Cardiac muscle cell (in vitro differentiated cells and primary cell): ENCODE results near the gene IP6K3. TPM values are rescaled to one million over a fixed set of nuclear protein-coding genes. Genes with fewer than 3 reads are reported as not detected.

ENCODE experiments used
- DNase-seq, 2 donors: peaks; one replicate each; pipeline versions ENCODE4 v3.0.0 to v3.0.0-alpha.2; 2010 to 2017; ENCODE audit warnings: low read depth in 1 of 2, low spot score in 1 of 2
- H3K27ac ChIP-seq: fragments of 200-600 bp; sonication (generic); 2 replicates; pipeline ENCODE4 v1.5.1; 2016
- H3K27me3 ChIP-seq: fragments of 200-600 bp; sonication (generic); 2 replicates; pipeline ENCODE4 v1.6.0; 2016; ENCODE audit warnings: control low read depth
- H3K36me3 ChIP-seq: fragments of 200-600 bp; sonication (generic); 2 replicates; pipeline ENCODE4 v1.5.1; 2016; ENCODE audit warnings: control low read depth
- H3K4me1 ChIP-seq: fragments of 200-600 bp; sonication (generic); 2 replicates; pipeline ENCODE4 v1.8.1; 2017; ENCODE audit warnings: low read depth, mild to moderate bottlenecking, mixed run types
- H3K4me3 ChIP-seq: fragments of 200-600 bp; sonication (generic); 2 replicates; pipeline ENCODE4 v1.5.1; 2016; ENCODE audit warnings: mild to moderate bottlenecking
- H3K9me3 ChIP-seq: fragments of 200-600 bp; sonication (generic); 2 replicates; pipeline ENCODE4 v1.5.1; 2017; ENCODE audit warnings: low read depth, mild to moderate bottlenecking, control low read depth
- polyA plus RNA-seq: library from polyadenylated mRNA; unstranded; fragments of >200 nt; fragmentation: Nextera tagmentation; extraction: Ambion mirVana; gene quantifications from 2 replicates; pipeline ENCODE4 v1.2.1, GENCODE V29; 2016
- total RNA-seq: library from RNA; depleted of rRNA; stranded (reverse); fragments of >200 nt; gene quantifications from 2 replicates; pipeline ENCODE4 v1.2.3, GENCODE V29; 2016
- TF ChIP-seq, protein P1 (sequence below): IDR thresholded peaks from 2 replicates; pipeline ENCODE4 v1.5.1; 2012; ENCODE audit warnings: low read depth, mild to moderate bottlenecking, low read length

The IP6K3 gene
- total and polyA plus RNA-seq, 2 experiments from 2014 or later = 2.9 to 5.0 TPM

DNA sequence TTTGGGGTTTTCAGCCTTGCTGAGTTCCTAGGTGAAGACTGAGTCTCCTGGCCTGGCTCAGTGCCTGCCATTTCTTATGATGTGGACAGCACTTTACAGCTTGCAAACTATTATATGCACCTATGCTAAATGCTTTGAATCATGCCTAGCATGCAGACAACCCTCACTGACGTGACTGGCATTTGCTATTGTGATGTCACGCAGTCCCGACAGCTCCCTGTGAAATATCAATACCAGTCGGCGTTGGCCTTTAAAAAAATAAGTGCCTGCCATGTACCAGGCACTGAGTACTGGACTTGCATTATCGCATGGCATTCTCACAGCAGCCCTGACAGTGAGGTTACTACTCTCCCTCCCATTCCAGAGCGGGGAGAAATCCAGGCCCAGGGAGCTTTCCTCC, 70.7 kb downstream of the IP6K3 start:
- TF ChIP-seq, protein P1, sequence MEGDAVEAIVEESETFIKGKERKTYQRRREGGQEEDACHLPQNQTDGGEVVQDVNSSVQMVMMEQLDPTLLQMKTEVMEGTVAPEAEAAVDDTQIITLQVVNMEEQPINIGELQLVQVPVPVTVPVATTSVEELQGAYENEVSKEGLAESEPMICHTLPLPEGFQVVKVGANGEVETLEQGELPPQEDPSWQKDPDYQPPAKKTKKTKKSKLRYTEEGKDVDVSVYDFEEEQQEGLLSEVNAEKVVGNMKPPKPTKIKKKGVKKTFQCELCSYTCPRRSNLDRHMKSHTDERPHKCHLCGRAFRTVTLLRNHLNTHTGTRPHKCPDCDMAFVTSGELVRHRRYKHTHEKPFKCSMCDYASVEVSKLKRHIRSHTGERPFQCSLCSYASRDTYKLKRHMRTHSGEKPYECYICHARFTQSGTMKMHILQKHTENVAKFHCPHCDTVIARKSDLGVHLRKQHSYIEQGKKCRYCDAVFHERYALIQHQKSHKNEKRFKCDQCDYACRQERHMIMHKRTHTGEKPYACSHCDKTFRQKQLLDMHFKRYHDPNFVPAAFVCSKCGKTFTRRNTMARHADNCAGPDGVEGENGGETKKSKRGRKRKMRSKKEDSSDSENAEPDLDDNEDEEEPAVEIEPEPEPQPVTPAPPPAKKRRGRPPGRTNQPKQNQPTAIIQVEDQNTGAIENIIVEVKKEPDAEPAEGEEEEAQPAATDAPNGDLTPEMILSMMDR = no peak

DNA sequence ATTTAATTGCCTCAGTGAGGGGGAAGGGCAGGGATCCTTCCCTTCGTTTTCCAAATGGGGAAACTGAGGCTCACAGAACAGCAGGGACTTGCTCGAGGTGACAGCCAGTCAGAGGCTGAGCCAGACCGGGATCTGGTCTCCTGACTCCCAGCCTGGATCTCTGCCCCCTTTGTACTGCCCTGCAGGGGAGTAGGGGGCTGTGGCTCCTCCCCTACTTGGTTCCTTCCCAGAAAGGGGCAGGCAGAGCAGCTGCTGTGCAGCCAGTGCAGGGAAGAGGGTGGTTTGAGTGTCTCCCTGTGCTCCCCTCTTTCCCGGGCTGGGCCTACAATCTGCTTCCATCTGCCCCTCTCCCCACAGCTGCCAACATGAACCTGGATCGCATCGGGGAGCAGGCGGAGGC, 72.9 kb downstream of the IP6K3 start:
- no peak for DNase-seq

More for the DNA sequence above, 70.7 kb downstream of the IP6K3 start:
- no peak for DNase-seq
- H3K27me3 ChIP-seq = no peaks in the 10 kb centered on the region
- no peaks in the 10 kb centered on the region for H3K9me3 ChIP-seq
- H3K4me1 ChIP-seq = no peaks in the 10 kb centered on the region
- H3K27ac ChIP-seq = no peak overlapping the region
- no peaks in the 10 kb centered on the region for H3K36me3 ChIP-seq
- no peak overlapping the region for H3K4me3 ChIP-seq

DNA sequence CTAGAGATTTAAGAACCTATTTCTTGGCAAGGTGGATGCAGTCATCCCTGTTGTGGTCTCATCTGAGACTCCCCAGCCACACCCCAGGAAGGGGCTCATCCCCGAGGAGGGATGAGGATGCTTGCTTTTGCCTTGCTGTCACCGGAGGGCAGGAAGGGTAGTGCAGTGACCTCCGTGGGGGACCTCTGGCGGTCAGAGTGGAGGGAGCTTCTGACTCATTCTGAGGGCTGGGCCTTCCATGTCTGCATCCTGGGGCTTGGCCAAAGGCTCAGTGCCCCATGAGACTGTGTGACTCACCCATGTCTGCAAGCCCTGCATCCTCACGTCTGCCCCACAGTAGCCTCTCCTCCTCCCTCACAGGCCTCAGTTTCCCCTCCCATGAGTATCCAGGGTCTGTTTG, 73.9 kb downstream of the IP6K3 start:
- TF ChIP-seq, protein P1 = peak; percentile 70
- H3K27ac ChIP-seq = no peak overlapping the region
- peak in 1 of 2 donors; percentile 93 for DNase-seq
- no peaks in the 10 kb centered on the region for H3K27me3 ChIP-seq
- H3K4me3 ChIP-seq = no peak overlapping the region
- H3K4me1 ChIP-seq = no peaks in the 10 kb centered on the region
- H3K9me3 ChIP-seq = no peaks in the 10 kb centered on the region
- H3K36me3 ChIP-seq = no peaks in the 10 kb centered on the region

More for the DNA sequence above, 72.9 kb downstream of the IP6K3 start:
- Histone ChIP-seq H3K9me3 (no peaks in the 10 kb centered on the region), H3K4me1 (no peaks in the 10 kb centered on the region), H3K27ac (no peak overlapping the region), H3K36me3 (no peaks in the 10 kb centered on the region), H3K27me3 (no peaks in the 10 kb centered on the region), H3K4me3 (no peak overlapping the region)
- TF ChIP-seq, protein P1 = no peak

DNA sequence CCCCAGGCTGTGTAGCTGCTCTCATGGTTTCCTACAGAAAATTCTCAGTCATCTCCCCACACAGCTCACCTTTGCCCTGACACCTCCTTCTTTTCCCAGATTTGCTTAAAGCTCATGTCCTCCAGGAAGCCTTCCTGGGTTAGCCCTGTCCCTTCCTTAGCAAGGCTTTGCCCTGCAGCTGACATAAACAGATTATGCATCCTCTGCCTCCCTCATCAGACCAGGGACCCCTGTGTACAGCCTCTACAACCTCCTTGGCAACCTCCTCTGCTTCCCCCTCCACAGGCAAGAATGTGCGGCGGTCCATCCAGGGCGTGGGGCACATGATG, 75.0 kb downstream of the IP6K3 start:
- no peaks in the 10 kb centered on the region for H3K4me1 ChIP-seq
- no peak overlapping the region for H3K27ac ChIP-seq
- H3K4me3 ChIP-seq = no peak overlapping the region
- TF ChIP-seq, protein P1 = no peak
- H3K27me3 ChIP-seq = no peaks in the 10 kb centered on the region
- H3K9me3 ChIP-seq = no peaks in the 10 kb centered on the region
- DNase-seq = no peak
- no peaks in the 10 kb centered on the region for H3K36me3 ChIP-seq

Other genes starting within 250 kb of the IP6K3 start
- 39.0 and 60.8 TPM in 2 replicates for gene BAK1, start 166.6 kb downstream of the IP6K3 start, total RNA-seq
- 56.1 and 85.3 TPM in 2 replicates for gene BAK1, start 166.6 kb downstream of the IP6K3 start, polyA plus RNA-seq
- gene ITPR3, start 125.6 kb downstream of the IP6K3 start, total RNA-seq = 0.35 and 1.1 TPM in 2 replicates
- 0.13 and 0.92 TPM in 2 replicates for gene ITPR3, start 125.6 kb downstream of the IP6K3 start, polyA plus RNA-seq
- gene UQCC2, start 35.2 kb downstream of the IP6K3 start, total RNA-seq = 35.7 and 40.1 TPM in 2 replicates
- gene UQCC2, start 35.2 kb downstream of the IP6K3 start, polyA plus RNA-seq = 216 and 232 TPM in 2 replicates
- 67.3 and 78.2 TPM in 2 replicates for gene LEMD2, start 42.2 kb upstream of the IP6K3 start, total RNA-seq
- 65.4 and 79.0 TPM in 2 replicates for gene LEMD2, start 42.2 kb upstream of the IP6K3 start, polyA plus RNA-seq
- gene MLN, start 57.1 kb upstream of the IP6K3 start, total RNA-seq = not detected in 2 replicates
- 0.55 TPM in 1 of 2 replicates, not detected in the other for gene MLN, start 57.1 kb upstream of the IP6K3 start, polyA plus RNA-seq